GM18861 (cell line): Measurements from ENCODE around the gene EFCAB13.
"Not testable (repeated sequence)": the region's sequence is repeated elsewhere in the genome, so short reads cannot be mapped to it uniquely, and the experiment has no call there.

Source experiments
- ATAC-seq: cut with Tn5 transposase; IDR thresholded peaks from one replicate; pipeline ENCODE4 v1.9.1; 2021; ENCODE audit not compliant: unreplicated experiment

Gene EFCAB13

DNA sequence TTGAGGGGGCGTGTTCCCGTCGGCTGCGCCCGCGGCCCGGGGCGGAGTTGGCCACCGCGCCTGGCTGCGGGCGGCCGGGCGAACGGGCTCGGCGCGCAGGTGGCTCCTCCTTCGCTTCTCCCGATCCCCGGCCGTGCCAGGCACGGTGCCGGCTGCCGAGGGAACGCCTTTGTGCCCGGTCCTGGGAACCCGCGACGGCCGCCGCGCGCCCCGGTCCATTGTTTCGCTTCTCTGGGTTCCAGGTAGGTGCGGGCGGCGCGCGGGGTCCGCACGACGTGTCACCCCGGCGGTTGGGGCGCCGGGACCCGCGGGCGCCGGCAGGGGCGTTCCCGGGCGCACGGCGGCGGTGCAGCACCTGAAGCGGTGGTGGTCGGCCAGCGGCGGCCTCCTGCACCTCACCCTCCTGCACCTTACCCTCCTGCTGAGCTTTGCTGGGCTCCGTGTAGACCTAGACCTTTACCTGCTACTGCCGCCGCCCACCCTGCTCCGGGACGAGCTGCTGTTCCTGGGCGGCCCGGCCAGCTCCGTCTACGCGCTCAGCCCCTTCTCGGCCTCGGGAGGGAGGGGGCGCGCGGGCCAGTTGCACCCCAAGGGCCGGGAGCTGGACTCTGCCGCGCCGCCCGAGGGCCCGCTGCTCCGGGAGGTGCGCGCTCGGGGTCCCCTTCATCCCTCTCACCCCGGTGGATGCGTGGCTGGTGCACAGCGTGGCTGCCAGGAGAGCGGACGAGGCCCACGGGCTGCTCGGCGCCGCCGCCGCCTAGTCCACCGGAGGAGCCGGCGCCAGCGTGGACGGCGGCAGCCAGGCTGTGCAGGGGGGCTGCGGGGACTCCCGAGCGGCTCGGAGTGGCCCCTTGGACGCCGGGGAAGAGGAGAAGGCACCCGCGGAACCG lies 99.9 kb downstream of the EFCAB13 start:
- no peak for ATAC-seq

DNA sequence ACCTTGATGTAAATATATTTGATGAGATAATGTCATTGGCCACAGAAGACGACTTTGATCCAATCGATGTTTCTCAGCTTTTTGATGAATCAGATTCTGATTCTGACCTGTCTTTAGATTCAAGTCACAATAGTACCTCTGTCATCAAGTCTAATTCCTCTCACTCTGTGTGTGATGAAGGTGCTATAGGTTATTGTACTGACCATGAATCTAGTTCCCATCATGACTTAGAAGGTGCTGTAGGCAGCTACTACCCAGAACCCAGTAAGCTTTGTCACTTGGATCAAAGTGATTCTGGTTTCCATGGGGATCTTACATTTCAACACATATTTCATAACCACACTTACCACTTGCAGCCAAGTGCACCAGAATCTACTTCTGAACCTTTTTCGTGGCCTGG lies 101.5 kb downstream of the EFCAB13 start:
- ATAC-seq: not testable (repeated sequence)

DNA sequence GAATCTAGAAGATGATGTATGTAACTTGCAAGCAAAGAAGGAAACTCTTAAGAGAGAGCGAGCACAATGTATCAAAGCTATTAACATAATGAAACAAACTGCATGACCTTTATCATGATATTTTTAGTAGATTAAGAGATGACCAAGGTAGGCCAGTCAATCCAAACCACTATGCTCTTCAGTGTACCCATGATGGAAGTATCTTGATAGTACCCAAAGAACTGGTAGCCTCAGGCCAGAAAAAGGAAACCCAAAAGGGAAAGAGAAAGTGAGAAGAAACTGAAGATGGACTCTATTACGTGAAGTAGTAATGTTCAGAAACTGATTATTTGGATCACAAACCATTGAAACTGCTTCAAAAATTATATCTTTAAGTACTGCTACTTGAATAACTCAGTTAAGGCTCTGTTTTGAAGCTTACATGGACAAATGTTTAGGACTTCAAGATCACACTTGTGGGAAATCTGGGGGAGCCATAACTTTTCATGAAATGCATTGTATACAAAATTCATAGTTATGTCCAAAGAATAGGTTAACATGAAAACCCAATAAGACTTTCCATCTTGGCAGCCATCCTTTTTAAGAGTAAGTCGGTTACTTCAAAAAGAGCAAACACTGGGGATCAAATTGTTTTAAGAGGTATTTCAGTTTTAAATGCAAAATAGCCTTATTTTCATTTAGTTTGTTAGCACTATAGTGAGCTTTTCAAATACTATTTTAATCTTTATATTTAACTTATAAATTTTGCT lies 102.3 kb downstream of the EFCAB13 start:
- not testable (repeated sequence) for ATAC-seq

DNA sequence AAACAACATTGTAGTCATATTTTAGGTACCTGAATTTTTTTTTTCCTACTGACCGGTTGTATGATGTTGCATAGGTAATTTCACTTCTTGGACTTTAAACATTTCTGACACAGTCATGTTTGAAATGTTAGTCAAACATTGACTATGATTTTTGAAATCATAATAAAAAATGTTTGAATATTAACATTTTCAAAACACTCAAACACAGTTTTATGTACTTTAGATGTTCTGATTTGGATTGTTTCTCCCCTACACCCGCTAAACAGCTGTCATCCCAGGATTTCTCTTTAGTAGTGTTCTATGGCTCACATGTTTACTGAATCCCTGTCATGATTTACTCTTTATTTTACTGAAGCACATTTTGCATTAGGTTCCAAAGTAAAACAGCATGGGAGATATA lies 104.2 kb downstream of the EFCAB13 start:
- ATAC-seq: no peak

DNA sequence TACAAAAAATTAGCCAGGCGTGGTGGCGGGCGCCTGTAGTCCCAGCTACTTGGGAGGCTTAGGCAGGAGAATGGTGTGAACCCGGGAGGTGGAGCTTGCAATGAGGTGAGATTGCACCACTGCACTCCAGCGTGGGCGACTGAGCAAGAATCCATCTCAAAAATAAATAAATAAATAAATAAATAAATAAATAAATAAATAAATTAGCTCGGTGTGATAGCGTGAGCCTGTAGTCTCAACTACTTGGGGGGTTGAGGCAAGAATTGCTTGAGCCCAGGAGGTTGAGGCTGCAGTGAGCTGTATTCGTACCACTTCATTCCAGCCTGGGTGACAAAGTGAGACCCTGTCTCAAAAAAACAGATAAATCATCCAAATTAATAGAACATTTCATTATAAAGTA lies 108.5 kb downstream of the EFCAB13 start:
- not testable (repeated sequence) for ATAC-seq

DNA sequence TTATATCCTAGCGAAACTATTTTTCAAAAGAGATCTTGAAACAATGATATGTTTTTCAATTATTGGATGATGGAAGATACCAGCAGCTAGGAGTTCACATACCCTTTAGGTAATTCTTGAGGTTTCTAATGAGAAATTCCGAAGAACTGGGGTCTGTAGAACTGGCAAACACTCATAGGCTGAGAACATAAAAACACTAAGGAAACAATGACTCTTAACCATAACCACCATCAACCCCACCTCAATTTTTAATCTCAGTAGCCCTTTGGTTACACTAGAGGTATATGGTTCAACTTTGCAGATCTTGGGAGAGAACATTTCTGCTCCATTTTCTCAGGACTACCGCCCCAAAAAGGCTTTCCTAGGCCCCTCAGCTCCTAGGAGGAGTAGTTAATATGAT lies 141.4 kb downstream of the EFCAB13 start:
- no peak for ATAC-seq

DNA sequence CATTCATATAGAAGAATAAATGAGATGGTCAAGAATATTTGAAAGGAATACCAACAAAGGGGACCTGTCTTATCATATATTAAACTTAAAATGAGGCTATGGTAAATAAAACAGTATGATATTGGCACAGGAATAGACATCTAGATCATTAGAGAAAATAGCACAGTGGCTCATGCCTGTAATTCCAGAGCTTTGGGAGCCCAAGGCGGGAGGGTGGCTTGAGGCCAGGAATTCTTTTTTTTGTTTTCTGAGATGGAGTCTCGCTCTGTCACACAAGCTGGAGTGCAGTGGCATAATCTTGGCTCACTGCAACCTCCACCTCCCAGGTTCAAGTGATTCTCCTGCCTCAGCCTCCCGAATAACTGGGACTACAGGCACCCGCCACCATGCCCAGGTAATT lies 143.2 kb downstream of the EFCAB13 start:
- ATAC-seq: not testable (repeated sequence)

DNA sequence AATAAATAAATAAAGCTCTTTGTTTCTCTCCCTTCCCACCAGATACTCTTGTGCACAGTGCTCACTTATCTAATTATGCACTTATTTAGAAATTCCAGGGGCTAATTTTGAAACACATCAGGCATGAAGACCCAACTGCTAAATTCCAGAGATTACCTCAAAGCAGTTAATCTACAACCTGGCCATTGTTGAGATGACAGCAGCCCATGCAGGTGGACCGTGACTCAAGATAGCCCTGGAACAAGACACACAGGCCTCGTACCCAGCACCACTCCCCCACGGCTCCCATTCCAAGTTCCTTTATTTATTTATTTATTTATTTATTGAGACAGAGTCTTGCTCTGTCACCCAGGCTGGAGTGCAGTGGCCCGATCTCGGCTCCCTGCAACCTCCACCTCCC lies 147.1 kb downstream of the EFCAB13 start:
- ATAC-seq: no peak

DNA sequence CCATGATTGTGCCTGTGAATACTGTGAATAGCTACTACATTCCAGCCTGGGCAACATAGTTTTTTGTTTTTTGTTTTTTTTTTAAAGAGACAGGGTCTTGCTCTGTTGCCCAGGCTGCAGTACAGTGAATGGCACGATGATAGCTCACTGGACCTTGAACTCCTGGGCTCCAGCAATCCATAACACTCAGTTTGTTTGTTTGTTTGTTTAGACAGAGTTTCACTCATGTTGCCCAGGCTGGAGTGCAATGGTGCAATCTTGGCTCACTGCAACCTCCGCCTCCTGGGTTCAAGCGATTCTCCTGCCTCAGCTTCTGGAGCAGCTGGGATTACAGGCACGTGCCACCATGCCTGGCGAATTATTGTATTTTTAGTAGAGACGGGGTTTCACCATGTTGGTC lies 148.3 kb downstream of the EFCAB13 start:
- not testable (repeated sequence) for ATAC-seq
